ENCODE results near the gene MEIKIN. TPM values are rescaled to one million over a fixed set of nuclear protein-coding genes. Genes with fewer than 3 reads are reported as not detected.
"Not testable (repeated sequence)": the region's sequence is repeated elsewhere in the genome, so short reads cannot be mapped to it uniquely, and the experiment has no call there.

Gene MEIKIN
- total RNA-seq, 1 donor from 2014 or later = not detected

- intact Hi-C loops (cut with DNase I) = no loop called here
- DNase-seq (ENCODE audit: low spot score) = no peak
These were observed 16.5 kb downstream of the MEIKIN start for GRCh38 chr5:131928957-131929356.

GRCh38 chr5:131926168-131926567 is 19.3 kb downstream of the MEIKIN start:
- intact Hi-C loops (cut with DNase I) = no loop called here
- DNase-seq (ENCODE audit: low spot score) = no peak

GRCh38 chr5:131916481-131916880 is 29.0 kb downstream of the MEIKIN start:
- intact Hi-C loops (cut with DNase I) = no loop called here
- DNase-seq (ENCODE audit: low spot score) = no peak

GRCh38 chr5:131914472-131914871 is 31.0 kb downstream of the MEIKIN start:
- intact Hi-C loops (cut with DNase I) = no loop called here
- no peak for DNase-seq (ENCODE audit: low spot score)

GRCh38 chr5:131913603-131914002 is 31.9 kb downstream of the MEIKIN start:
- intact Hi-C loops (cut with DNase I) = no loop called here
- no peak for DNase-seq (ENCODE audit: low spot score)

GRCh38 chr5:131906668-131907067 is 38.8 kb downstream of the MEIKIN start:
- intact Hi-C loops (cut with DNase I) = no loop called here

GRCh38 chr5:131902266-131902665 is 43.2 kb downstream of the MEIKIN start:
- DNase-seq (ENCODE audit: low spot score); intact Hi-C loops (cut with DNase I): not testable (repeated sequence)

More at GRCh38 chr5:131906668-131907067, 38.8 kb downstream of the MEIKIN start:
- DNase-seq (ENCODE audit: low spot score) = no peak

- intact Hi-C loops (cut with DNase I) = no loop called here
- no peak for DNase-seq (ENCODE audit: low spot score)
These were observed 45.8 kb downstream of the MEIKIN start for GRCh38 chr5:131899686-131900085.

- intact Hi-C loops (cut with DNase I) = no loop called here
These were observed 61.5 kb downstream of the MEIKIN start for GRCh38 chr5:131883984-131884383.

GRCh38 chr5:131879705-131880104 is 65.8 kb downstream of the MEIKIN start:
- DNase-seq (ENCODE audit: low spot score) = no peak
- intact Hi-C loops (cut with DNase I) = no loop called here

More at GRCh38 chr5:131883984-131884383, 61.5 kb downstream of the MEIKIN start:
- no peak for DNase-seq (ENCODE audit: low spot score)

- DNase-seq (ENCODE audit: low spot score) = no peak
- intact Hi-C loops (cut with DNase I) = no loop called here
These were observed 67.6 kb downstream of the MEIKIN start for GRCh38 chr5:131877873-131878272.

GRCh38 chr5:131871251-131871650 is 74.2 kb downstream of the MEIKIN start:
- intact Hi-C loops (cut with DNase I); DNase-seq (ENCODE audit: low spot score): not testable (repeated sequence)

- intact Hi-C loops (cut with DNase I) = no loop called here
- no peak for DNase-seq (ENCODE audit: low spot score)
These were observed 77.9 kb downstream of the MEIKIN start for GRCh38 chr5:131867524-131867923.

GRCh38 chr5:131863700-131864099 is 81.8 kb downstream of the MEIKIN start:
- DNase-seq (ENCODE audit: low spot score) = no peak
- intact Hi-C loops (cut with DNase I) = no loop called here

- intact Hi-C loops (cut with DNase I) = no loop called here
- DNase-seq (ENCODE audit: low spot score) = no peak
These were observed 88.1 kb downstream of the MEIKIN start for GRCh38 chr5:131857388-131857787.

GRCh38 chr5:131855452-131855851 is 90.0 kb downstream of the MEIKIN start:
- no peak for DNase-seq (ENCODE audit: low spot score)
- intact Hi-C loops (cut with DNase I) = no loop called here

- no peak for DNase-seq (ENCODE audit: low spot score)
- intact Hi-C loops (cut with DNase I) = no loop called here
These were observed 91.3 kb downstream of the MEIKIN start for GRCh38 chr5:131854134-131854533.

GRCh38 chr5:131848662-131849061 is 96.8 kb downstream of the MEIKIN start:
- intact Hi-C loops (cut with DNase I) = no loop called here
- no peak for DNase-seq (ENCODE audit: low spot score)

- intact Hi-C loops (cut with DNase I) = no loop called here
- DNase-seq (ENCODE audit: low spot score) = no peak
These were observed 98.9 kb downstream of the MEIKIN start for GRCh38 chr5:131846536-131846935.

- no peak for DNase-seq (ENCODE audit: low spot score)
- intact Hi-C loops (cut with DNase I) = no loop called here
These were observed 99.6 kb downstream of the MEIKIN start for GRCh38 chr5:131845828-131846227.

- intact Hi-C loops (cut with DNase I); DNase-seq (ENCODE audit: low spot score): not testable (repeated sequence)
These were observed 102.5 kb downstream of the MEIKIN start for GRCh38 chr5:131842971-131843370.

- DNase-seq (ENCODE audit: low spot score); intact Hi-C loops (cut with DNase I): not testable (repeated sequence)
These were observed 112.8 kb downstream of the MEIKIN start for GRCh38 chr5:131832702-131833101.

All from cardiac septum (tissue), 1 donor.